Breast epithelium (tissue), 3 donors: Measurements from ENCODE around the gene C12orf42.

ENCODE experiments used
- POLR2A ChIP-seq: fragments of 450-650 bp; IDR thresholded peaks from one replicate; pipeline ENCODE4 v1.6.1; 2016; ENCODE audit warnings: antibody characterized with exemption, mild to moderate bottlenecking, moderate library complexity
- TF ChIP-seq, protein P1 (sequence below), 3 donors: fragments of 450-650 bp; IDR thresholded peaks; one replicate each; pipeline ENCODE4 v1.5.1; 2016 to 2017; ENCODE audit warnings: antibody characterized with exemption in 3 of 3, mild to moderate bottlenecking in 3 of 3, moderate library complexity in 3 of 3

DNA sequence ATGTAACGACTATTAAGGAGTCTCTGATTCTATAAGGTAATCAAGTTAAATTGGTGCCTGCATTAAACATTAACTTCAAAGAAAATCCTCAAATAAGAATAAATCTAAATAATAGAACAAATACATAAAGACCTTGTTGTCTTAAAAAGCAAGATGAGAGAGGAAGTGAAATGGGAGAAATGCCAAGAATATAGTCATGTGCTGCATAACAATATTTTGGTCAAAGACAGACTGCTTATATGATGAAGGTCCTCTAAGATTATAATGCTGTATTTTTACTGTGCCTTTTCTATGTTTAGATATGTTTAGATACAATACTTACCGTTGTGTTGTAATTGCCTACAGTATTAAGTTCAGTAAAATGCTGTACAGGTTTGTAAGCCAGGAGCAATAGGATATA lies 213.6 kb downstream of the C12orf42 start:
- no peak for TF ChIP-seq POLR2A
- TF ChIP-seq, protein P1, sequence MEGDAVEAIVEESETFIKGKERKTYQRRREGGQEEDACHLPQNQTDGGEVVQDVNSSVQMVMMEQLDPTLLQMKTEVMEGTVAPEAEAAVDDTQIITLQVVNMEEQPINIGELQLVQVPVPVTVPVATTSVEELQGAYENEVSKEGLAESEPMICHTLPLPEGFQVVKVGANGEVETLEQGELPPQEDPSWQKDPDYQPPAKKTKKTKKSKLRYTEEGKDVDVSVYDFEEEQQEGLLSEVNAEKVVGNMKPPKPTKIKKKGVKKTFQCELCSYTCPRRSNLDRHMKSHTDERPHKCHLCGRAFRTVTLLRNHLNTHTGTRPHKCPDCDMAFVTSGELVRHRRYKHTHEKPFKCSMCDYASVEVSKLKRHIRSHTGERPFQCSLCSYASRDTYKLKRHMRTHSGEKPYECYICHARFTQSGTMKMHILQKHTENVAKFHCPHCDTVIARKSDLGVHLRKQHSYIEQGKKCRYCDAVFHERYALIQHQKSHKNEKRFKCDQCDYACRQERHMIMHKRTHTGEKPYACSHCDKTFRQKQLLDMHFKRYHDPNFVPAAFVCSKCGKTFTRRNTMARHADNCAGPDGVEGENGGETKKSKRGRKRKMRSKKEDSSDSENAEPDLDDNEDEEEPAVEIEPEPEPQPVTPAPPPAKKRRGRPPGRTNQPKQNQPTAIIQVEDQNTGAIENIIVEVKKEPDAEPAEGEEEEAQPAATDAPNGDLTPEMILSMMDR (IDR thresholded peaks at IDR 0.05), result no peak
